Measurements from ENCODE around the gene RCL1. TPM values are rescaled to one million over a fixed set of nuclear protein-coding genes. Genes with fewer than 3 reads are reported as not detected.

The RCL1 gene
- polyA plus RNA-seq, 1 donor (not counting 4 experiments of a cell fraction or from before 2014, with no cell fraction given) = 16.6 TPM

GRCh38 chr9:4875559-4875958 is 82.8 kb downstream of the RCL1 start:
- no peaks in the 10 kb centered on the region for H3K9me3 ChIP-seq (ENCODE audit: control insufficient read depth, low read depth, low read length)
- dilution Hi-C loops (cut with MboI; ENCODE audit: extremely low pct_ligation_motif_present, low sequenced_read_pairs) = no loop called here
- no peaks in the 10 kb centered on the region for H3K4me1 ChIP-seq (ENCODE audit: control insufficient read depth, extremely low read depth, insufficient read depth, low read length)
- H3K36me3 ChIP-seq (ENCODE audit: control insufficient read depth in 2 of 2, extremely low read depth in 1 of 2, insufficient read depth in 2 of 2, low read length in 2 of 2) = no peaks in the 10 kb centered on the region
- H4K20me1 ChIP-seq (ENCODE audit: control insufficient read depth, extremely low read depth, insufficient read depth, low read length) = no peaks in the 10 kb centered on the region
- H3K4me3 ChIP-seq (ENCODE audit: control insufficient read depth in 2 of 3, extremely low read depth in 1 of 3, insufficient read depth in 2 of 3, low read depth in 1 of 3, low read length in 3 of 3) = no peak overlapping the region
- H2AFZ ChIP-seq (ENCODE audit: control insufficient read depth, low read length) = no peak overlapping the region
- DNase-seq (ENCODE audit: low read depth, low spot score) = no peak
- no peak overlapping the region for H3K9ac ChIP-seq (ENCODE audit: control insufficient read depth, extremely low read depth, insufficient read depth, low read length)
- FAIRE-seq = no peak
- no peaks in the 10 kb centered on the region for H3K27me3 ChIP-seq (ENCODE audit: control insufficient read depth, extremely low read depth, insufficient read depth, low read length)
- TF ChIP-seq, protein P1, sequence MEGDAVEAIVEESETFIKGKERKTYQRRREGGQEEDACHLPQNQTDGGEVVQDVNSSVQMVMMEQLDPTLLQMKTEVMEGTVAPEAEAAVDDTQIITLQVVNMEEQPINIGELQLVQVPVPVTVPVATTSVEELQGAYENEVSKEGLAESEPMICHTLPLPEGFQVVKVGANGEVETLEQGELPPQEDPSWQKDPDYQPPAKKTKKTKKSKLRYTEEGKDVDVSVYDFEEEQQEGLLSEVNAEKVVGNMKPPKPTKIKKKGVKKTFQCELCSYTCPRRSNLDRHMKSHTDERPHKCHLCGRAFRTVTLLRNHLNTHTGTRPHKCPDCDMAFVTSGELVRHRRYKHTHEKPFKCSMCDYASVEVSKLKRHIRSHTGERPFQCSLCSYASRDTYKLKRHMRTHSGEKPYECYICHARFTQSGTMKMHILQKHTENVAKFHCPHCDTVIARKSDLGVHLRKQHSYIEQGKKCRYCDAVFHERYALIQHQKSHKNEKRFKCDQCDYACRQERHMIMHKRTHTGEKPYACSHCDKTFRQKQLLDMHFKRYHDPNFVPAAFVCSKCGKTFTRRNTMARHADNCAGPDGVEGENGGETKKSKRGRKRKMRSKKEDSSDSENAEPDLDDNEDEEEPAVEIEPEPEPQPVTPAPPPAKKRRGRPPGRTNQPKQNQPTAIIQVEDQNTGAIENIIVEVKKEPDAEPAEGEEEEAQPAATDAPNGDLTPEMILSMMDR (optimal IDR thresholded peaks at IDR 0.05 in 1 of 3, IDR thresholded peaks at IDR 0.05 in 1 of 3, conservative IDR thresholded peaks at IDR 0.05 in 1 of 3; ENCODE audit: extremely low read depth in 1 of 3, insufficient read depth in 2 of 3, low read length in 3 of 3) = no peak
- TF ChIP-seq EZH2 (IDR thresholded peaks at IDR 0.05; ENCODE audit: low read length) = no peak
- H3K4me2 ChIP-seq (ENCODE audit: control insufficient read depth, extremely low read depth, insufficient read depth, low read depth, low read length) = no peak overlapping the region
- H3K79me2 ChIP-seq (ENCODE audit: control insufficient read depth, insufficient read depth, low read length) = no peaks in the 10 kb centered on the region
- no peak overlapping the region for H3K27ac ChIP-seq (ENCODE audit: control insufficient read depth, insufficient read depth, low read length)
- no peaks in the 10 kb centered on the region for H3K9me1 ChIP-seq (ENCODE audit: control insufficient read depth, extremely low read depth, insufficient read depth, low read length)

GRCh38 chr9:4879115-4879558 is 86.4 kb downstream of the RCL1 start:
- no peak overlapping the region for H3K4me2 ChIP-seq (ENCODE audit: control insufficient read depth, extremely low read depth, insufficient read depth, low read depth, low read length)
- no peaks in the 10 kb centered on the region for H3K9me1 ChIP-seq (ENCODE audit: control insufficient read depth, extremely low read depth, insufficient read depth, low read length)
- no peaks in the 10 kb centered on the region for H3K36me3 ChIP-seq (ENCODE audit: control insufficient read depth in 2 of 2, extremely low read depth in 1 of 2, insufficient read depth in 2 of 2, low read length in 2 of 2)
- H3K27me3 ChIP-seq (ENCODE audit: control insufficient read depth, extremely low read depth, insufficient read depth, low read length) = no peaks in the 10 kb centered on the region
- dilution Hi-C loops (cut with MboI; ENCODE audit: extremely low pct_ligation_motif_present, low sequenced_read_pairs) = no loop called here
- FAIRE-seq (no peak), DNase-seq (ENCODE audit: low read depth, low spot score) (no peak)
- H3K4me3 ChIP-seq (ENCODE audit: control insufficient read depth in 2 of 3, extremely low read depth in 1 of 3, insufficient read depth in 2 of 3, low read depth in 1 of 3, low read length in 3 of 3) = no peak overlapping the region
- H4K20me1 ChIP-seq (ENCODE audit: control insufficient read depth, extremely low read depth, insufficient read depth, low read length) = no peaks in the 10 kb centered on the region
- TF ChIP-seq, protein P1 (optimal IDR thresholded peaks at IDR 0.05 in 1 of 3, IDR thresholded peaks at IDR 0.05 in 1 of 3, conservative IDR thresholded peaks at IDR 0.05 in 1 of 3; ENCODE audit: extremely low read depth in 1 of 3, insufficient read depth in 2 of 3, low read length in 3 of 3) = no peak
- TF ChIP-seq EZH2 (IDR thresholded peaks at IDR 0.05; ENCODE audit: low read length) = no peak
- H3K9ac ChIP-seq (ENCODE audit: control insufficient read depth, extremely low read depth, insufficient read depth, low read length) = no peak overlapping the region
- H2AFZ ChIP-seq (ENCODE audit: control insufficient read depth, low read length) = no peak overlapping the region
- H3K4me1 ChIP-seq (ENCODE audit: control insufficient read depth, extremely low read depth, insufficient read depth, low read length) = no peaks in the 10 kb centered on the region
- H3K79me2 ChIP-seq (ENCODE audit: control insufficient read depth, insufficient read depth, low read length) = no peaks in the 10 kb centered on the region
- no peaks in the 10 kb centered on the region for H3K9me3 ChIP-seq (ENCODE audit: control insufficient read depth, low read depth, low read length)
- no peak overlapping the region for H3K27ac ChIP-seq (ENCODE audit: control insufficient read depth, insufficient read depth, low read length)
